Trophoblast cell (in vitro differentiated cells and primary cell): ENCODE data around the gene KIT.

Experiments
- DNase-seq, 2 donors: peaks; one replicate each; pipeline ENCODE4 v3.0.0-alpha.2; 2016
- H2AFZ ChIP-seq: 2 replicates; pipeline ENCODE4 v1.6.1; 2013; ENCODE audit warnings: low read length, moderate library complexity, mild to moderate bottlenecking; ENCODE audit not compliant: insufficient read depth, poor library complexity
- H2AK5ac ChIP-seq: 2 replicates; pipeline ENCODE4 v1.6.1; 2013; ENCODE audit warnings: mild to moderate bottlenecking, low read length
- H2BK120ac ChIP-seq: 2 replicates; pipeline ENCODE4 v1.6.1; 2013; ENCODE audit warnings: low read length, mild to moderate bottlenecking, moderate library complexity; ENCODE audit not compliant: insufficient read depth, poor library complexity
- H2BK12ac ChIP-seq: 2 replicates; pipeline ENCODE4 v1.6.1; 2013; ENCODE audit warnings: mild to moderate bottlenecking, low read length, moderate library complexity
- H2BK5ac ChIP-seq: 2 replicates; pipeline ENCODE4 v1.6.1; 2013; ENCODE audit warnings: low read length, low read depth, moderate library complexity, mild to moderate bottlenecking; ENCODE audit not compliant: poor library complexity
- H3K14ac ChIP-seq: 2 replicates; pipeline ENCODE4 v1.6.1; 2013; ENCODE audit warnings: mild to moderate bottlenecking, low read length
- H3K18ac ChIP-seq: 2 replicates; pipeline ENCODE4 v1.6.1; 2013; ENCODE audit warnings: mild to moderate bottlenecking, low read length
- H3K23ac ChIP-seq: 2 replicates; pipeline ENCODE4 v1.6.1; 2013; ENCODE audit warnings: low read length
- H3K27ac ChIP-seq: 2 replicates; pipeline ENCODE4 v1.5.1; 2013; ENCODE audit warnings: low read depth, mild to moderate bottlenecking, inconsistent platforms, low read length, moderate library complexity
- H3K27me3 ChIP-seq: 2 replicates; pipeline ENCODE4 v1.6.1; 2013; ENCODE audit warnings: inconsistent platforms, mild to moderate bottlenecking, low read length, moderate library complexity; ENCODE audit not compliant: insufficient read depth
- H3K36me3 ChIP-seq, 2 experiments: 1 replicate in 1 of 2; 2 replicates in 1 of 2; pipeline ENCODE4 v1.6.1; 2013; ENCODE audit warnings: low read length in 2 of 2, mild to moderate bottlenecking in 2 of 2, moderate library complexity in 1 of 2; ENCODE audit not compliant: insufficient read depth in 2 of 2, control insufficient read depth in 1 of 2
- H3K4ac ChIP-seq: 2 replicates; pipeline ENCODE4 v1.6.1; 2013; ENCODE audit warnings: low read depth, mild to moderate bottlenecking, low read length, moderate library complexity
- H3K4me1 ChIP-seq, 2 experiments: 1 replicate in 1 of 2; 2 replicates in 1 of 2; pipeline ENCODE4 v1.6.1; 2013; ENCODE audit warnings: low read length in 2 of 2, mild to moderate bottlenecking in 2 of 2, moderate library complexity in 1 of 2; ENCODE audit not compliant: insufficient read depth in 2 of 2, control insufficient read depth in 1 of 2
- H3K4me2 ChIP-seq: 2 replicates; pipeline ENCODE4 v1.6.1; 2013; ENCODE audit warnings: inconsistent platforms, mild to moderate bottlenecking, low read length, moderate library complexity
- H3K4me3 ChIP-seq: 2 replicates; pipeline ENCODE4 v1.5.1; 2013; ENCODE audit warnings: mild to moderate bottlenecking, low read depth, low read length, inconsistent platforms
- H3K79me1 ChIP-seq: one replicate; pipeline ENCODE4 v1.6.1; 2013; ENCODE audit warnings: low read length
- H3K79me2 ChIP-seq: 2 replicates; pipeline ENCODE4 v1.6.1; 2013; ENCODE audit warnings: low read length, mild to moderate bottlenecking; ENCODE audit not compliant: control insufficient read depth, insufficient read depth, poor library complexity
- H3K9ac ChIP-seq: 2 replicates; pipeline ENCODE4 v1.6.1; 2013; ENCODE audit warnings: mild to moderate bottlenecking, low read length
- H3K9me3 ChIP-seq: 2 replicates; pipeline ENCODE4 v1.6.1; 2013; ENCODE audit warnings: low read depth, mild to moderate bottlenecking, control low read depth, inconsistent platforms, low read length; ENCODE audit not compliant: insufficient read depth
- H4K12ac ChIP-seq: 2 replicates; pipeline ENCODE4 v1.6.1; 2013; ENCODE audit warnings: low read depth, mild to moderate bottlenecking, low read length, moderate library complexity
- H4K8ac ChIP-seq: 2 replicates; pipeline ENCODE4 v1.6.1; 2013; ENCODE audit warnings: low read depth, mild to moderate bottlenecking, low read length, moderate library complexity
- H4K91ac ChIP-seq: one replicate; pipeline ENCODE4 v1.6.1; 2013; ENCODE audit warnings: low read depth, mild to moderate bottlenecking, low read length, moderate library complexity
- WGBS: extraction: QIAGEN DNeasy Blood & Tissue Kit; methylation state at CpG from one replicate; pipeline ENCODE4 v1.1.7; 2013; ENCODE audit warnings: missing lambda C conversion rate; ENCODE audit not compliant: insufficient read length, insufficient coverage; ENCODE audit errors: extremely low coverage; 5-methylcytosine and 5-hydroxymethylcytosine counted together

Gene KIT

GRCh38 chr4:54643958-54644751, 13.6 kb upstream of the KIT start:
- no CpG with 5 or more reads among the region's 6 CpGs for whole genome bisulfite sequencing
- Histone ChIP-seq H3K9ac (no peak overlapping the region), H2BK12ac (no peak overlapping the region), H3K18ac (no peak overlapping the region), H3K23ac (no peak overlapping the region), H3K79me1 (no peaks in the 10 kb centered on the region), H4K12ac (no peak overlapping the region), H3K79me2 (no peaks in the 10 kb centered on the region), H2AFZ (no peak overlapping the region), H2BK120ac (no peak overlapping the region), H2BK5ac (no peak overlapping the region), H3K27me3 (no peaks in the 10 kb centered on the region), H4K8ac (no peak overlapping the region), H3K4me2 (no peak overlapping the region), H3K9me3 (no peaks in the 10 kb centered on the region), H3K4ac (no peak overlapping the region), H3K4me3 (no peak overlapping the region), H3K36me3 (no peaks in the 10 kb centered on the region), H3K14ac (no peak overlapping the region), H4K91ac (no peak overlapping the region), H3K4me1 (peaks cover 0 to 5% of the 10 kb centered on the region in 2 experiments), H2AK5ac (no peak overlapping the region), H3K27ac (no peak overlapping the region)
- DNase-seq: peak in 1 of 2 donors; percentile 59

- DNase-seq: no peak
- Histone ChIP-seq H3K27ac (no peak overlapping the region), H3K14ac (no peak overlapping the region), H3K9me3 (no peaks in the 10 kb centered on the region), H3K4me1 (no peaks in the 10 kb centered on the region), H3K79me2 (no peaks in the 10 kb centered on the region), H2BK120ac (no peak overlapping the region), H2BK12ac (no peak overlapping the region), H2BK5ac (no peak overlapping the region), H3K79me1 (no peaks in the 10 kb centered on the region), H4K91ac (no peak overlapping the region), H3K23ac (no peak overlapping the region), H3K18ac (no peak overlapping the region), H3K4ac (no peak overlapping the region), H3K27me3 (no peaks in the 10 kb centered on the region), H3K9ac (no peak overlapping the region), H4K8ac (no peak overlapping the region), H2AK5ac (no peak overlapping the region), H3K36me3 (no peaks in the 10 kb centered on the region), H2AFZ (no peak overlapping the region), H4K12ac (no peak overlapping the region), H3K4me3 (no peak overlapping the region), H3K4me2 (no peak overlapping the region)
- no CpG with 5 or more reads among the region's 1 CpG for WGBS
These were observed 11.9 kb upstream of the KIT start for GRCh38 chr4:54645830-54646229.

GRCh38 chr4:54647070-54647469, 10.7 kb upstream of the KIT start:
- H3K79me1 ChIP-seq: no peaks in the 10 kb centered on the region
- no peak overlapping the region for H4K8ac ChIP-seq
- H3K4ac ChIP-seq: no peak overlapping the region
- H4K12ac ChIP-seq: no peak overlapping the region
- no peak for DNase-seq
- H3K36me3 ChIP-seq: no peaks in the 10 kb centered on the region
- H2AK5ac ChIP-seq: no peak overlapping the region
- no peak overlapping the region for H3K4me2 ChIP-seq
- no peak overlapping the region for H2AFZ ChIP-seq
- H2BK5ac ChIP-seq: no peak overlapping the region
- H3K27me3 ChIP-seq: no peaks in the 10 kb centered on the region
- H2BK120ac ChIP-seq: no peak overlapping the region
- H3K9ac ChIP-seq: no peak overlapping the region
- no peak overlapping the region for H3K18ac ChIP-seq
- no peaks in the 10 kb centered on the region for H3K4me1 ChIP-seq
- no peak overlapping the region for H4K91ac ChIP-seq
- no CpG with 5 or more reads among the region's 4 CpGs for WGBS
- H3K14ac ChIP-seq: no peak overlapping the region
- H3K27ac ChIP-seq: no peak overlapping the region
- H3K4me3 ChIP-seq: no peak overlapping the region
- H2BK12ac ChIP-seq: no peak overlapping the region
- no peak overlapping the region for H3K23ac ChIP-seq
- H3K79me2 ChIP-seq: no peaks in the 10 kb centered on the region
- no peaks in the 10 kb centered on the region for H3K9me3 ChIP-seq

GRCh38 chr4:54651050-54651449, 6.7 kb upstream of the KIT start:
- Histone ChIP-seq H3K23ac (no peak overlapping the region), H4K8ac (no peak overlapping the region), H3K4me1 (no peaks in the 10 kb centered on the region), H3K79me1 (no peaks in the 10 kb centered on the region), H2BK120ac (no peak overlapping the region), H2AK5ac (no peak overlapping the region), H2BK12ac (no peak overlapping the region), H3K79me2 (no peaks in the 10 kb centered on the region), H3K14ac (no peak overlapping the region), H3K4me2 (no peak overlapping the region), H3K9me3 (no peaks in the 10 kb centered on the region), H3K27ac (no peak overlapping the region), H4K12ac (no peak overlapping the region), H4K91ac (no peak overlapping the region), H3K4me3 (no peak overlapping the region), H2BK5ac (no peak overlapping the region), H3K9ac (no peak overlapping the region), H3K27me3 (no peaks in the 10 kb centered on the region), H3K18ac (no peak overlapping the region), H3K4ac (no peak overlapping the region), H2AFZ (no peak overlapping the region), H3K36me3 (no peaks in the 10 kb centered on the region)
- WGBS: no CpG with 5 or more reads among the region's 3 CpGs
- DNase-seq: no peak
